ENCODE measurements around the gene PDE4A.

DNA sequence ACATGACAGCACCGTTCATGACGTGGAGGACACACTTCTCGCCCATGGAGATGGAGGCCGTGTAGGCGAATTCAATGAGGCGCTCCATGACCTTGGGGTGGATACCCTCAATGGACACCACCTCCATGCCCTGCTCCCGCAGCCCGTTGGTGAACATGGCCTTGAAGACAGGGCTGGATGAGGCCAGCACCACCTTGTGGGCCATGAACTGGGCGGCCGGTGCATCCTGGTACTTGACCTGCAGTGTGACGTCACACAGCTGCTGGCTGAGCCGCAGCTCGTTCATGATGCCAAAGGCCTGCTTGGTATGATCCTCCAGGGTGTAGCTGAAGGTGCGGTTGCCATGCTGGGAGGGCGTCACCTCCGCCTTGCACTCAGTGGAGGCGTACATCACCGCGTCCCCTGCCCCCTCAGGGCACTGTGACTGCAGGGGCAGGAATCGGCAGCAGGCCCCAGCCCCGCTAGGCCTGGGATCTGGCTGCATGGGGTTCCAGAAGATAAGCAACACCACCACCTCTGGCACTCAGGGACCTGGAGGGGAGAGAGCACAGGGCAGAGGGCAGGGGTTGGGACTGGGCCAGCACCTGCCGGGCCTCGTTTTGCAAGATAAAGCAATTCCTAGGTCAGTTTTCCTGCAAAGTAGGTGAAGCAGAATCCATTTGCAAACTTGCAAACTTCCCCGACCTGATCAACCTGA is 79.4 kb downstream of the PDE4A start:
- TF ChIP-seq, protein P1, sequence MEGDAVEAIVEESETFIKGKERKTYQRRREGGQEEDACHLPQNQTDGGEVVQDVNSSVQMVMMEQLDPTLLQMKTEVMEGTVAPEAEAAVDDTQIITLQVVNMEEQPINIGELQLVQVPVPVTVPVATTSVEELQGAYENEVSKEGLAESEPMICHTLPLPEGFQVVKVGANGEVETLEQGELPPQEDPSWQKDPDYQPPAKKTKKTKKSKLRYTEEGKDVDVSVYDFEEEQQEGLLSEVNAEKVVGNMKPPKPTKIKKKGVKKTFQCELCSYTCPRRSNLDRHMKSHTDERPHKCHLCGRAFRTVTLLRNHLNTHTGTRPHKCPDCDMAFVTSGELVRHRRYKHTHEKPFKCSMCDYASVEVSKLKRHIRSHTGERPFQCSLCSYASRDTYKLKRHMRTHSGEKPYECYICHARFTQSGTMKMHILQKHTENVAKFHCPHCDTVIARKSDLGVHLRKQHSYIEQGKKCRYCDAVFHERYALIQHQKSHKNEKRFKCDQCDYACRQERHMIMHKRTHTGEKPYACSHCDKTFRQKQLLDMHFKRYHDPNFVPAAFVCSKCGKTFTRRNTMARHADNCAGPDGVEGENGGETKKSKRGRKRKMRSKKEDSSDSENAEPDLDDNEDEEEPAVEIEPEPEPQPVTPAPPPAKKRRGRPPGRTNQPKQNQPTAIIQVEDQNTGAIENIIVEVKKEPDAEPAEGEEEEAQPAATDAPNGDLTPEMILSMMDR (IDR thresholded peaks at IDR 0.05; ENCODE audit: insufficient read depth, low read length, poor library complexity, severe bottlenecking), result no peak
- TF ChIP-seq EZH2phosphoT487 (conservative IDR thresholded peaks at IDR 0.05; ENCODE audit: low read length), result no peak
